HG02970 (cell line): ENCODE data around the gene TRIM15.

Experiments
- ATAC-seq: cut with Tn5 transposase; IDR thresholded peaks from one replicate; pipeline ENCODE4 v1.9.1; 2021; ENCODE audit warnings: mild to moderate bottlenecking, moderate library complexity, moderate number of reproducible peaks; ENCODE audit not compliant: unreplicated experiment, low FRiP score

The TRIM15 gene

GRCh38 chr6:30144811-30145210 is 18.5 kb upstream of the TRIM15 start:
- no peak for ATAC-seq

- no peak for ATAC-seq
Measured at GRCh38 chr6:30145818-30146217, 17.5 kb upstream of the TRIM15 start.

GRCh38 chr6:30147096-30147495 is 16.2 kb upstream of the TRIM15 start:
- ATAC-seq: no peak

- no peak for ATAC-seq
Measured at GRCh38 chr6:30149234-30149633, 14.1 kb upstream of the TRIM15 start.

GRCh38 chr6:30149858-30150550 is 13.3 kb upstream of the TRIM15 start:
- no peak for ATAC-seq

GRCh38 chr6:30150671-30151395 is 12.5 kb upstream of the TRIM15 start:
- no peak for ATAC-seq

- ATAC-seq: no peak
Measured at GRCh38 chr6:30151580-30151979, 11.8 kb upstream of the TRIM15 start.

GRCh38 chr6:30152016-30152673 is 11.2 kb upstream of the TRIM15 start:
- ATAC-seq: no peak

- ATAC-seq: no peak
Measured at GRCh38 chr6:30152910-30153610, 10.3 kb upstream of the TRIM15 start.

GRCh38 chr6:30154061-30154460 is 9.3 kb upstream of the TRIM15 start:
- no peak for ATAC-seq

- ATAC-seq: no peak
Measured at GRCh38 chr6:30154709-30155519, 8.4 kb upstream of the TRIM15 start.

- no peak for ATAC-seq
Measured at GRCh38 chr6:30155520-30156261, 7.7 kb upstream of the TRIM15 start.

GRCh38 chr6:30156262-30156599 is 7.1 kb upstream of the TRIM15 start:
- no peak for ATAC-seq

GRCh38 chr6:30156774-30157173 is 6.6 kb upstream of the TRIM15 start:
- ATAC-seq: no peak

- no peak for ATAC-seq
Measured at GRCh38 chr6:30157581-30157980, 5.8 kb upstream of the TRIM15 start.

- ATAC-seq: no peak
Measured at GRCh38 chr6:30157999-30158398, 5.3 kb upstream of the TRIM15 start.

GRCh38 chr6:30158475-30159040 is 4.8 kb upstream of the TRIM15 start:
- ATAC-seq: no peak

GRCh38 chr6:30160008-30160784 is 3.1 kb upstream of the TRIM15 start:
- no peak for ATAC-seq
